Muscle of back (tissue), 11 donors: ENCODE results near the gene LYRM4. TPM values are rescaled to one million over a fixed set of nuclear protein-coding genes. Genes with fewer than 3 reads are reported as not detected.
"Not testable (repeated sequence)": the region's sequence is repeated elsewhere in the genome, so short reads cannot be mapped to it uniquely, and the experiment has no call there.

Experiments
- DNase-seq, 3 donors: peaks; one replicate each; pipeline versions ENCODE4 v3.0.0 to v3.0.0-alpha.2; 2013
- polyA plus RNA-seq, 10 donors: library from polyadenylated mRNA; unstranded; fragments of 120-200 nt; gene quantifications; one replicate each; pipeline ENCODE4 v1.2.1, GENCODE V29; 2013; ENCODE audit not compliant: insufficient read length in 10 of 10

LYRM4 gene
- polyA plus RNA-seq, 10 donors = 20.3 to 35.7 (median 25.2) TPM

DNA sequence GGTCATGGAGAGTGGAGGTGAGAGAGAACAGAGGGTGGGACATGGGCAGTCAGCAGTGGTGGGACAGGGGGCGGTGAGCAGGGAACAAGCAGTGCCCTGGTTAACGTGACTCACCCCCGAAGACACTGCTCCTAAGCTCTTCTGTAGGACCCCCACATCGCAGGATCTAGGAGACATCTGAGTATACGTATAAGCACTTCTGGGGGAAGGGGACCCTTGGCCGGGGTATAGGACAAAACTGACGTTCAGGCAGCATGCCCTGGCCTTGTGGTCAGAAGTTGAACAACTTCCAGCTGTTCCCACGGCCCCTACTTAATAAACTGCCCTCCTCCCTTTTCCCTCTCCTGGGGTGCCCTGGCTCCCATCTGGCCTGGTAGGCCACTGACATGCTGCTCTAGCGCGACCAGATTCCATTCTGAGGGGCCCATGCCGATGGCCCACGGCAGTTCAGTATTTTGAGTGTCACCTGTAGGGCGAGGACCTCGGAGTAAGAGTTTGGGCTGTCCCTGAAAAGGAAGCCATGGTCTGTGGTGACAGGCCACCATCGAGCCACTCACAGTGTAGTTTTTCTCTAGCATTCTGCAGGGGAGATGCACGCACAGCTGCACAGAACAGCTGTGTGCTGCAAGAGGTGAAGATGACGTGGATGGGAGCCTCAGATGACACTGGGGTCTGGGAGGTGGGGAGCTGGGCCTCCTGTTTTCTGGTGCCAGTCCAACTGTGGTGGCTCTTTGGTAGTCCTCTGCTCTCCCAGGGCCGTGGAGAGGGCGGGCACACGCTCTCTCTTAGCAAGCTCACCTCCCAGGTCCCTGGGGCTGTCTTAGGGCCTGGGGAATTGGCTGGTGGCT lies 137.2 kb downstream of the LYRM4 start:
- peak; percentile 23 to 59 (median 26) for DNase-seq

DNA sequence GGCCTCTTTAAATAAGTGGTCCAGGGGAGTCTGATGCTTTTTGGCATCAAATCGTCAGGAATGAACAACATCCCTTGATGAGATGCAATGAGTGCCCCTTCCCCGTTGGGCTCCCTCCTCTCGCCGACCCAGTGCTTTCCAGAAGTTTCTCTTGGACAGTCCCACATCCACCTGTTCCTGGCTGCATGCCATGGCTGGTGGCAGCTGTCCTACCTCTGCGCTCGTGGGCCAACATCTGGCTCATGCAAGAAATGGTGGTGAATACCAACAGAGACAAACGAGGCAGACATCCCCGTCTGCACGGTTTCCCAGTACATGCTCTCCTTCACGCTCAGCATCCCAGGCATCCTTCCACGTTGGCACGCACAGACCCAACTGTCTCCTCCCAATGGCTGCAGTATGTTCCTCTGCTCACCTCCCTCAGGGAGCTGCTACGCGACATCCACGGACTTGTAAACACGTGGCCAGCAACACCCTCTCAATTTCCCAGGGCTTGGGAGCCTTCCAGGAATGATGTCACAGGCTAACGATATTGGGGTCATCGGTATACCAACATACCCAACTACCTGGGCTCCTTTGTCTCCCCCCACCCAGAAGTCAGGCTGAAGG lies 138.1 kb downstream of the LYRM4 start:
- no peak for DNase-seq

DNA sequence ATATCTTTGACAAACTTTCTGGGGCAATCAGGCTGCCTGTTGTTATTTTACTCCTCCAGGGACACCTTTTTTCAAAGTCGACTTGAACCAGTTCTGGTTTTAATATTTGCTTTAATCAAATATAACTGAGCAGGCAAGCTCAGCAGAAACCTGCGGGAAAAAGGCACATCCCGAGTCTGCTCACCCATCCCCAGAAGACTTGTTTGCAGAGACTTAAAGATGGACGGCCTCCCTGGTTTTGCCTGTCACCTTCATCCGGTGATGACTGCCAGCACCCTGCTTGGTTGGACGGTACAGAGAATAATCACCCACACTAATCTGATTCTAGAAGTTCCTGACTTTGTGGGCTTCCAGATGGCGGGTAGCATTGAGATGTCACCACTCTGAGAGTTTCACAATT lies 138.8 kb downstream of the LYRM4 start:
- no peak for DNase-seq

DNA sequence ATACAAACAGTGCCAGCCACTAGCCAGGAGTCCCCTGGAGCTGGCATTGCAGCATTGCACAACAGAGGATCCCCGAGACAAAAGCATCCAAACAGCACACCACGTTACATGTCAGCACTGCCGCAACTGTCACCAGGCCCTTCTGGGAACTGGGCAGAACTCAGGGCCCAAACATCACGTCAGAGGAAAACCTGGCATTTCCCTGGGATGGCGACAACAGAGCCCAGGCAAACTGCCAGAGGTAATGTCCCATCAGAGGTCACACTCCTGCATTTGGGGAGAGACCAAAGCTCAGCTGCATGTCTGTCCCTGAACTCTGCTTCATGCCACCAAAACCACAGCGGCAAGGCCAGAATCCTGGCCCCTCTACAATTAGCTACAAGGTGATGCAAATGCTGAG lies 139.3 kb downstream of the LYRM4 start:
- DNase-seq = no peak

GRCh38 chr6:5120543-5120942 lies 140.2 kb downstream of the LYRM4 start:
- DNase-seq = not testable (repeated sequence)

DNA sequence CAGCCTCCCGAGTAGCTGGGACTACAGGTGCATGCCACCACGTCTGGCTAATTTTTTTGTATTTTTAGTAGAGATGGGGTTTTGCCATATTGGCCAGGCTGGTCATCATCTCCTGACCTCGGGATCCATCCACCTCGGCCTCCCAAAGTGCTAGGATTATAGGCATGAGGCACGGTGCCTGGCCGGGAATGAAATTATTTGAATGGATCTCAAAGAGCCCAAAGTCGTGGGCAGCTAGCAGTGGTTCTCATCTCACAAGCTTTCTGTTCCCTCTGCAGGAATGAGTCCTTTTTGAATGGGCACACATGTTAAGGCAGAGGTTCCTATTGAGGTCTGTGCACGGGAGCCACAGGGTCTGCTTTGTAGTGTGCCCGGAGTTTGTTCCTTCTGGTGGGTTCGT lies 140.7 kb downstream of the LYRM4 start:
- DNase-seq = no peak

DNA sequence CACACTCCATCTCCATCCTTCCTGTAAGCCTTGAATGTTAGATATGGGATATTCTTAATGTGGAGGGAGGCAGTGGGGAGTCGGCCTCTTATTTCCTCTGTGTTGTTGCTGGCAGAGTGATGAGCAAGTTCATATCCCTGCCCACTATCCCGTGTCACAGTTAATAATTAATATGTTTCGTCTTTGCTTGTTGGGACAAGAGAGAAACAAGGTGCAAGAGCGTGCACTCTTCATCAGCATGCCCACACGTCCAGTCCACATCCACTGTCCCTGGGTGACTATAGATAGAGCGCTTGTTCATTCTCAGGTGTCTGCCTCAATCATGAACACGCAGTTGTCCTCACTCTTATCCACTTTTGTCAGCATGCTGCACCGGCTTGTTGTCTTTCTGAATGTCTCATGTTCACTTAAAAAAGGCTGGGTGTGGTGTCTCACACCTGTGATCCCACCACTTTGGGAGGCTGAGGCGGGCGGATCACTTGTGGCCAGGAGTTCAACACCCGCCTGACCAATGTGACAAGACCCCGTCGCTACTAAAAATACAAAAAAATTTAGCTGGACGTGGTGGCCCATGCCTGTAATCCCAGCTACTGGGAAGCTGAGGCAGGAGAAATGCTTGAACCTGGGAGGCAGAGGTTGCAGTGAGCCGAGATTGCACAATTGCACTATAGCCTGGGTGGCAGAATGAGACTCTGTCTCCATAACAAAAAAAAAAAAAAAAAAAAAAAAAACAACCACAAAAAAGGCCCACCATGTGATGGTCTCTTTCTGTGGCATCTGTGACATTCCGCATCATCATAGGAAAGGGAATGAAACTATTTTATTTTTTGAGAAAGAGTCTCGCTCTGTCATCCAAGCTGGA lies 141.4 kb downstream of the LYRM4 start:
- no peak for DNase-seq

DNA sequence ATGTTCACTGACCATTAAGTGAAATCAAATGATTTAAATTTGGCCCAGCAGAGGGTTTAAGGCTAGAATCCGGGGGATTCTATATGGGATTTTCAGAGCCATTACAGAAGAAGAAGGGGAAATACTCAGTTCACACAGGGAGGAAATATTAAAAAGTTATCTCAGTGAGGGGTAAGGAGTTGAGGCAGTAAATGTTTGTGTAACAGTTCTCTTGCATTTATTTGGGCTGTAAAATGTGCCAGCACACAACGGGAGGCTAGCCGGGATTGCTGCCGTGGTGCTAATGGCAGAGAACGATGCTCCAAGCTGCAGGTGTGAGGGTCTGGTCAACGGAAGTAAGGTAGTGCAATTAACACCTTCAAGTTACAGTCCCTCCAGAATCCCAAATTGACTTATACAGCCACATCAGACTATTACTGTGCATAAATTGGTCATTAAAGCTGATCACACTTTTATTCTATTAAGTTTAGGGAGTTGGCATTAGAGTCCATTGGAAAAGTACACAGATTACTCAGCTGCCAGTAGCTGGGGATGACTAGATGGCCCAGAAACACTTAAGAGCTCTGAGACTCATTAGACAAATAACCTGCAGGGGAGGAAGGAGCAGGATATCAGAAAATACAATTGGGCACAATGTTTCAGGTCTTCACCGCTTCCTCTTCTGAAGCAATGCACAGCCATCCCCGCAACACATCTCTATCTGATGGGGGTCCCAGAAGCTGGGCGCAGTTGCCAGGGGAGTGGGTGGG lies 144.3 kb downstream of the LYRM4 start:
- DNase-seq = no peak

DNA sequence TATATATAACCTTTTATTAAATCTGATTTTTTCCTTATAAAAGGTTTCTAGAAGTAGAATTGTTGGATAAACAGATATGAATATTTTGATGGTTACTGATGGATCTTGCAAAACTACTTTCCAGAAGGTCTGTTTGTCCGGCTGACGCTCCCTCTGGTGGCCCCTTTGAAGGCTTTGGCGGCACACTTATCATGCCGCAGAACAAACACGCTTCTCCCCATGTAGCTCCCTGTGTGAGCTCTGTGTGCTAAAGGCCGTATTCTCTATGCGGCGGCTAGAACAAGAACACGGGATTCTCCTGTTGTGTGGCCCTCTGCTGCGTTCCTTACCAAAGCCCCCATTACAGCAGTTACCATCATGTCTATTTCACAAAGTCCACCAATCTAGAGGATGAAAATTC lies 145.6 kb downstream of the LYRM4 start:
- peak in 1 of 3 donors; percentile 20 for DNase-seq

DNA sequence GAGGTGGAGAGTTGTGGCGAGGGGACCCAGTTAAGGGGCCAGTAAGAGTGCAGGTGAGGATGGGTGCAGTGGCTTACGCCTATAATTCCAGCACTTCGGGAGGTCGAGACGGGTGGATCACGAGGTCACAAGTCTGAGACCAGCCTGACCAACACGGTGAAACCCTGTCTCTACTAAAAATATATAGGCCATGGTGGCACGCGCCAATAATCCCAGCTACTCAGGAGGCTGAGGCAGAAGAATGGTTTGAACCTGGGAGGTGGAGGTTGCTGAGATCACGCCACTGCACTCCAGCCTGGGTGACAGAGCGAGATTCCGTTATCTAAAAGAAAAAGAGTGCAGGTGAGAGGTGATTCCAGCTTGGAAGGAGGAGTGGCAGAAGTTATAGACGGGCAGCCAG lies 147.7 kb downstream of the LYRM4 start:
- no peak for DNase-seq

DNA sequence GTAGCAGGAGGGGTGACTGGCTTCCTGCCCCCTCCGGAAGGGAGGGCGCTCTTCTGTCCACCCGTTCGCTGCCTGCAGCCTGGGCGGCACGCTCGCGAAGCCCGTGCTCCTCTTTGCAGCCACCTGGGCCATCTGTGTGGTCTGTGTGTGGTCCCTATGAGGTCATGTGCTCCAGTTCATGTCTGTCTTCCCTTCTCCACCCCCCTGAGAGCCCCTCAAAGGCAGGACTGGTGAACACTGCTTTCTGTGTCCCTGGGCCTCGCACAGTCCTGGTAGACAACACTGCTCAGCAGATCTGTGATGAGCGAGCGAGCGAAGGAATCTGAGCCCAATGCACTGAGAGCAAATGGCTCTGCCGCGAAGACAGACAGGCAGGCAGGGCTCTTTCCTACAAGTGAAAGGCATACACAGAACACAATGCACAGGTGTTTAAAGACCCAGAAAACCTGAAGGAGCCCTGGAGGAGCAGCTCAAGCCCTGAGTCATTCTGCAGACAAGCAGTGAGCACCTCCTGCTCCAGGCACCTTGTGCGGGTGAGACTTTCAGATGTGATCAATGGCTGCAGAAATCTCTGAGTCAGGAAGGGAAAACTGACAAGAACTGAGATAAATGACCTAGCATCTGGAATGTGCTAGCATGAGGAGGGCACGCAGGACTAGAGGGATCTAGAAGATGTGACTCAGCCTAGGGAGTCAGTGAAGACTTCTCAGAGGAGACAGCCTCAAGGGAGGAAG lies 148.5 kb downstream of the LYRM4 start:
- peak in 1 of 3 donors; percentile 55 for DNase-seq

DNA sequence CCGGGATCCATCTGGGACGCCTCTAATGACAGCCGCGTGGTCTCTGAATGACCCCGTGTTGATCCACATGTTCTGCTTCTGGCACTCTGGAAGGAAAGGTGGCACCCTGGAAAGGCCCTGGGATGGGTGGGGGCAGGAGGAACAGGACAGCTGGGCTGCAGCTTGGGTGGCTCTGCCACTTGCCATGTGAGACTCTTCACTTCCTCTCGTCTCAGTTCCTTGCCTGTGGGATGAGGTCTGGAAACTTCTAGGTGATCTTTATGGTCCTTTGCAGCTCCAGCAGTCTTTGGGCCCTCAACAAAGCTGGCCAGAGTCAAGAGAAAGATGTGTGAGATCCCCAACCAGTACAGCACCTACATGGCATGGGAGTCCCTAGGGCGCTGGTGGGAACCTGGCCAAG lies 149.1 kb downstream of the LYRM4 start:
- no peak for DNase-seq

GRCh38 chr6:5110246-5110645 lies 150.5 kb downstream of the LYRM4 start:
- DNase-seq = no peak

- DNase-seq = no peak
Observed at GRCh38 chr6:5109436-5109835, 151.3 kb downstream of the LYRM4 start.

DNA sequence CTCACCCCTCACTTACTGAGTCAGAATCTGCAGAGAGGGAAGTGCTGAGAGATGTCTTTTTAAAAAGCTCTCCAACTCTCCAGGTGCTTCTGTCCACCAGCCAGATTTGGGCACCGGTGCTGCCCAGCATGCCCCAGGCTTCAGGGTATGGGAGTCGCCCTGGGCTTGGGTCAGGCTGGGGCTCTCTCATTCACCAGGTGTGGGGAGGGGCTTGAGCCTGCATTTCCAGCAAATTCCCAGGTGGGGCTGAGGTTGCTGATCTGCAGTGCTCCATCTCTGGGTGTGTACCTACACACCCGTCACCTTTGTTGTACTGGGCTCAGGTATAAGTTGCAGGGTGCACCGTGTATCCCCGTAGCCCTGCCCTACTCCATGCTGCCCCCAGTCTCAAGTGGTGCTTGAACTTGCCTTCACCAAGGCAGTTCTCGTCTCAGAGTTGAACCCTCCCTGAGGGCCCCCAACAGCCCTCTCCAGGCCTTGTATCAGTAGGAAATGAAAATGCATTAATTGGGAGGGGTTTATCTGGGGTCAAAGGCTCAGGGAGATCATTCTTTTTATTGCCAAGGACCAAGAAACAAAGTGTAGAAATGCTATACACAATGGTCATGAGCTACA lies 152.1 kb downstream of the LYRM4 start:
- no peak for DNase-seq

- no peak for DNase-seq
Observed at GRCh38 chr6:5108068-5108467, 152.7 kb downstream of the LYRM4 start.

DNA sequence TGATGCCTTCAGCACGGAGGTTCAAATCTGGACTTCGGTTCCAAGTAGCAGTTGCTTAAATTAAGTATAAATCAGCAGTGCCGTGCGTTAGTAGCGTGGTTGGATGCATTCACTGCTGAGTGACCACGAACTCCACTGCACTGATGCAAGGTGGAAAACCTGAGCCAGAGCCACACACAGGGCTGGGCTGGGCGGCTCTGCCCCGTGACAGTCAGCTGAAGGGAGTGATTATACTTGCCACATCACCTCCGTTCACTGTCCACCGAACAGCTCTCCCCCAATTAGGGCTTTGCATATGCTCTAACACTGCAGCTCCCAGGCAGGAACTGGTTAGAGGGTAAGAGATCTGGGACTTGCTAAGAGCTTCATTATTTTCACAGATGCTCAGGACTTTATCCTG lies 153.4 kb downstream of the LYRM4 start:
- DNase-seq = no peak

DNA sequence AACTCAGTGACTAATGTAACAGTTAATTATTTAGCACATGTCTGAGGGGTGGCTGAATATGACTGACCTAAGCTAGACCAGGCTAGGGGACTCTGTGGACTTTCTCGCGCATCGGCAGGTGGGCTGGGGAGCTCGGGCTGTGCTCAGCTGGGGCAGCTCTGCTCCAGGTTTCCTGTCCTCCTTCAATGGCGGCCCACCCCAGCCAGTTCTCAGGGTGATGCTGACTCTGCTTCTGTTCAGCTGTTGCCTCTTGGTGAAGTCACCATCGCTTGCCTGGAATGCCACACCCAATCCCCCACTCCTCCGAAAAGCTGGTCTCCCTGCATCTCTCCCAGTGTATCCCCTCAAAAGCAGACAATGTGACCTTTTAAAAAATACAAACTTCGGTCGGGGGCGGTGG lies 155.6 kb downstream of the LYRM4 start:
- no peak for DNase-seq

- no peak for DNase-seq
Observed at GRCh38 chr6:5104667-5105066, 156.1 kb downstream of the LYRM4 start.

- DNase-seq = no peak
Observed at GRCh38 chr6:5103250-5103649, 157.5 kb downstream of the LYRM4 start.
